BE2C (cell line): ENCODE results near the gene DDX59.

Experiments used
- DNase-seq: peaks from one replicate; pipeline ENCODE4 v3.0.0-alpha.2; 2020
- H3K27me3 ChIP-seq: fragments of 250-450 bp; sonication (Bioruptor Pico); 2 replicates; pipeline ENCODE4 v1.5.1; 2020; ENCODE audit warnings: mild to moderate bottlenecking
- H3K36me3 ChIP-seq: fragments of 250-450 bp; sonication (Bioruptor Pico); 2 replicates; pipeline ENCODE4 v1.5.1; 2020; ENCODE audit warnings: mild to moderate bottlenecking
- H3K4me1 ChIP-seq: fragments of 250-450 bp; sonication (Bioruptor Pico); 2 replicates; pipeline ENCODE4 v1.5.1; 2020
- H3K4me3 ChIP-seq: 2 replicates; pipeline ENCODE4 v1.5.1; 2011; ENCODE audit warnings: low read depth, low read length
- H3K9me3 ChIP-seq: fragments of 250-450 bp; sonication (Bioruptor Pico); 2 replicates; pipeline ENCODE4 v1.5.1; 2020
- CTCF ChIP-seq: IDR thresholded peaks from 2 replicates; pipeline ENCODE4 v1.5.1; 2012; ENCODE audit warnings: mild to moderate bottlenecking, low read depth, low read length

DDX59 gene

DNA sequence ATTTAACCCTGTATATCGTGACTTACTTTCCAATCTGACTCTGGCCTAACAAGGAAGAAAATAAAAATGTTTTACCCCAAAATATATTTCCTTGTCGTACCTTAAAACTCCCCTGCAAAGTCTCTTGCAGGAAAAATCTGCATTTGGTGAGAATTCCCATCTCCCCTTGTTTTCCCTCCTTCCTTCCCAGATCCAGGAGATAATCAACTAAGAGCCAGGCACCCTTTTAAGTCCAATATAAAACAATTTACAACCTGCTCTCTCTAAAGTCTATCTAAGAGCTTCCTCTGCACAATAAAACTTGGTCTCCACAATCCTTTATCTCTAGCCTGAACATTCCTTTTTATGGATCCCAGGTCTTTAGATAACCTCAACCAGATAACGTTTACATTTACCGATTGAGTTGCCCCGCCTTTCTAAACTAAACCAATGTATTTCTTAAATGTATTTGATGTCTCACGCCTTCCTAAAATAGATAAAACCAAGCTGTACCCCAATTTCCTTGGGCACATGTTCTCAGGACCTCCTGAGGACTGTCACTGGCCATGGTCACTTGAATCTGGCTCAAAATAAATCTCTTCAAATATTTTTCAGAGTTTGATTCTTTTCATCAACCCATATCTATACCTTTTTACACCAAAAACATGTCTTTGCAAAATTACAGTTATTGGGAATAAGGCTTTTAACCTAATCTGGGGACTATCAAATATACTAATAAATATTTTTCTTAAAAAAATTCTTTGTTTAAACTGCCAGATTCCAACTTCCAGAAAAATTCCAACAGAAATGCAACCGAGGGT lies 993 bp downstream of the DDX59 start:
- peaks cover 8% of the 10 kb centered on the region for H3K36me3 ChIP-seq
- H3K9me3 ChIP-seq = no peaks in the 10 kb centered on the region
- no peak for DNase-seq
- no peak for TF ChIP-seq CTCF
- peaks cover 5% of the 10 kb centered on the region; the same call in 1 of the 2 replicates for H3K4me1 ChIP-seq
- H3K4me3 ChIP-seq = peak overlapping the region; percentile 77
- H3K27me3 ChIP-seq = no peaks in the 10 kb centered on the region

DNA sequence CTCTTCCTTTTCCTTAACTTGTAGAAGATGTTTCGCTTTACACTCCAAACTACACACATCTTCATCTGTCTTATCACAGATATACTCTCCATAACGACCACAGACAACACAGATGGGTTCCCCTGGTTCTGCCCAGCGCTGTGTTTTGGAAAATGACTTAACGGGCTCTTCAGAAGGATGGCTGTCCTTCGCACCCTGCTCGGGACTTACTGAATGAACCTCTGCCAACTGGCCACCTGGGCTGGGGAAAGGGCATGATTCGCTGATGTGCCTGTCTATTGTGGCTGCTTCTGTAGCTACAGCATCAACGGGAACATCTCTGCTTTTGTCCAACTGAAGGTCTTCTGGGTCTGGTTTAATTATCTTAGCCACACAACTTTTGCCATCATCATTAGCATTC lies 3.4 kb downstream of the DDX59 start:
- H3K36me3 ChIP-seq = peaks cover 12% of the 10 kb centered on the region
- TF ChIP-seq CTCF = no peak
- no peaks in the 10 kb centered on the region for H3K9me3 ChIP-seq
- H3K4me1 ChIP-seq = peaks cover 5% of the 10 kb centered on the region; the same call in 1 of the 2 replicates
- no peak for DNase-seq
- no peaks in the 10 kb centered on the region for H3K27me3 ChIP-seq
- no peak overlapping the region for H3K4me3 ChIP-seq

DNA sequence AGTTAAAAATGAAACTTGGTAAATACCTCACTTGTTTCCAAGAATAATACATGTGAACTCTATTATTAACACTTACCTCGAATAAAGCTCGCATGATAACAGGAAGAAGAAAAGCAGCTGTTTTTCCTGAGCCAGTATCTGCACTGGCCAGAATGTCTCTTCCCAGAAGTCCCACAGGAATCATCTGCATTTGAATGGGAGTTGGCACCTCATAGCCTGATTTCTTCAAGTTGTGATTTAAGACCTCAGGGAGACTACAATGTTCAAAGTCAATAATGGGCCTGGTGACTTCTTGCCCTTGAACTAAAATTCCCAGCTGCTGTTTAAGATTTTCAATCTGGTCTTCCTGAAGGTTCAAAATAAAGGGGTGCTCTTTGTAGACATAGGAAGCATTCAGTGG lies 3.8 kb downstream of the DDX59 start:
- no peaks in the 10 kb centered on the region for H3K27me3 ChIP-seq
- H3K4me1 ChIP-seq = peaks cover 2% of the 10 kb centered on the region; the same call in 1 of the 2 replicates
- H3K9me3 ChIP-seq = no peaks in the 10 kb centered on the region
- DNase-seq = no peak
- no peak overlapping the region for H3K4me3 ChIP-seq
- peaks cover 12% of the 10 kb centered on the region for H3K36me3 ChIP-seq
- TF ChIP-seq CTCF = no peak

DNA sequence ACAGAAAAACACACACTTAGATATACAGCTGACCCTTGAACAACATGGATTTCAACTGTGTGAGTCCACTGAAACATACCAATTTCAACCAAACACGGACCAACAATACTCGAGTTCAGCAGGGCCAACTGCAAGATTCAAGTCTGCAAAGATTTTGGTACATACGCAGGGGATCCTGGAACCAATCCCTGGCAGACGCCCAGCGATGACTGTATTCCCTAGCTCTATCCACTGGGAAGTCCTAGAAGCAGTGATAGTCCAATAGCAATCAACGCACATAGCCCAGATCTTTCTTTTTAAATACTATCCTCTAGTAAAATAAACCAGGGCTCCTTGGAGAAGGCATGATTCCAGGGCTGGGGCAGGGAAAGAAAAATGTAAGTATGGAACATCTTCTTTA lies 9.0 kb downstream of the DDX59 start:
- TF ChIP-seq CTCF = no peak
- no peaks in the 10 kb centered on the region for H3K4me1 ChIP-seq
- H3K4me3 ChIP-seq = no peak overlapping the region
- H3K27me3 ChIP-seq = no peaks in the 10 kb centered on the region
- H3K9me3 ChIP-seq = no peaks in the 10 kb centered on the region
- H3K36me3 ChIP-seq = peaks cover 24% of the 10 kb centered on the region
- DNase-seq = no peak

DNA sequence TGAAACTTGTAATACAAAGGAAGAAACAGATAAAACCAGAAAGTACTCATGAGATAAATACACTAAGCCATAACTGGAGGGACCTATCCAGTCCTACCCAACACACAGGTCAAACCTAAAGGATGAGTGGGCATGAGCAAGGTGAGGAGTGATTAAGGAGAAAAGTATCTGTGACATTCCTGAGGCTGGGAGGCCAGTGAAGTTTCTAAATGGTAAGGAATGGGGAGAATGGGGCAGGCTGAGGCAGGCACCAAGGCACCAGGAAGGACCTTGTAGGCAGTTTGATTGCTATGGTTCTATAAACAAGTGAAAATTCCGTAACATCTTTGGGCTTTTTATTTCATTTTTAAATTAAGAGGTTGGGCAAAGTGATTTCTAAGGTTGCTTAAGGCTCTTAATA lies 10.4 kb downstream of the DDX59 start:
- no peaks in the 10 kb centered on the region for H3K27me3 ChIP-seq
- H3K4me1 ChIP-seq = no peaks in the 10 kb centered on the region
- no peak for DNase-seq
- TF ChIP-seq CTCF = no peak
- H3K36me3 ChIP-seq = peaks cover 23% of the 10 kb centered on the region
- H3K9me3 ChIP-seq = no peaks in the 10 kb centered on the region
- H3K4me3 ChIP-seq = no peak overlapping the region

- H3K4me3 ChIP-seq = no peak overlapping the region
- no peaks in the 10 kb centered on the region for H3K4me1 ChIP-seq
- DNase-seq = no peak
- H3K9me3 ChIP-seq = no peaks in the 10 kb centered on the region
- H3K27me3 ChIP-seq = no peaks in the 10 kb centered on the region
- peaks cover 26% of the 10 kb centered on the region for H3K36me3 ChIP-seq
- TF ChIP-seq CTCF = no peak
Observed at GRCh38 chr1:200658037-200658818, 11.5 kb downstream of the DDX59 start.
